Hematopoietic multipotent progenitor cell treated with erythropoietin and hydrocortisone succinate and interleukin-3 and kit ligand, for 8 days (in vitro differentiated cells): ENCODE measurements around the gene EMP1.

Experiments used
- DNase-seq: peaks from one replicate; pipeline ENCODE4 v3.0.0-alpha.2; 2015

The EMP1 gene

DNA sequence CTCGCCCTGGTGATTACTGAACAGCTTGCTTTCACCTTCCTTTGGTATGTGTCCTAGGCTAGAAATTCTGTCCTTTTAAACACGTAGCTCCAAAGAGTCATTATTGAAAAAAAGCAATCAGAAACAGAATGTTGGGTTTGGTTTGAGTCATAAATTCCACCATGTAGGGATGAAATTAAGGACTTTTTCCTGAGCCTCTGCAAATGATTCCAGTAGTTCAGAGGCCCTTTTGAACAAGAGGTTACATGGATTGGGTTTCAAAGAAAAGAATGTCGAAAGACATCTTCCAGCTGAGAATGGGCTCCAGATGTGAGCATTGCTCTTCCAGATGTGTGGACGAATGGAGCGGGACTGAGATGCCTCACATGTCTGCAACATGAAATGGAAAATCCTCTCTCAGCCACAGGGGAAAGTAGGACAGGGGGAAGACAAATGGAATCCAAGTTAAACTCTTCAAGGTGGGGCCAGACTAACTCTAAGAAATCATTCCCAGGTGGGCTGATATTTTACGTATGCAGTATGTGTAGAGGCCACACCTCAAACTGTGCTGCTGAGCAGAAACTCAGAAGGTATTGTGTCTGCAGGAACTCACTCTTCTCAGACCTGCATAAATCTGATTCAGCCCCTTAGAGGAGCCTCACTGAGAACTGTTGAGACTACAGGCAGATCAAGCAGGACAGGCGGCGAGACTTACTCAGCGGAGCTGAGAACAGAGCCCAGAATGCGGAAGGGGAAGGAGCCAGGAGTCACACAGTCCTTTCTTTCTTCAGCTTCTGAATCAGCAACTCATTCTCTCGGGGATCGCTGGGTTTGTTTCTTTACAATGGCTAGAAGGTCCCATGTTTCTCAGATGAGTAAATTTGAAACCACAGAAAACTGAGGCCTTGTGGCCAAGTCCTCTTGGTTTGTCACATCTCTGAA is 23.3 kb upstream of the EMP1 start:
- no peak for DNase-seq

DNA sequence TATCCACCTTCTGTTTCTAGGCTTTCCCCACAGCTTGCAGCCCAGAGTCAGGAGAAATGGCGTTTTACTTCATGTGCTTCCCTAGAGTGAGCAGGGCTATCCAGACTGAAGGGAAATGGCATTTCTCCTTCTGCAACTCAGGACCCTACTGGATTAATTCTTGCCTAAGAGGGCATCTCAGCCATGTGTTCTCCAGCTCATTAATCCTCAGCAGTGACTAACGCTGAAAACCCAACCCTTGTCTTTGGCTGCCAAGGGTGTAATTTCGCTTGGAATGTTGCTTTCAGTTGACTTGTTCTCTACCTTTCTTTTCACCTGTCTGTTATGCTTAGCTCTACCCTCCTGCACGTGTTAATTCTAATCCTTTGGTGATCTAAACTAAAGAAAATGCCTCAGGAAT is 21.0 kb upstream of the EMP1 start:
- no peak for DNase-seq

DNA sequence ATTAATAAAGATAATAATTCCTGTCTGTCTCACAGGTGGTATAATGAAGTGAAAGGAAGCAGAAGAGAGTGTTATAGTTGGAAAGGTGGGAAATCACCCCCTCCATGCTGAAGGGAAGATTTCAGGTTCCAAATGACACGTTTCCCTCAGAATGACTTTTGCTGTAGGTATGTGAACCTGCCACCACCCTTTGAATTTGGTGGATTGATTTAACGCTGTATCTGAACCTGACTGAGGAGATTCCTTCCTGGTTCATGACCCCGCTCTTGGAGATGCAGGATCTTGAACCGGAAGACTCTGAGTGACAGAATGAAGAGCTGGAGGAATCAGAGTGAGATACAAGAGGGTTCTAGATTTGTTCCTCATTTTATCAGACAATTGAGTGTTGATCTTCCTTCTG is 20.3 kb upstream of the EMP1 start:
- DNase-seq, result no peak

DNA sequence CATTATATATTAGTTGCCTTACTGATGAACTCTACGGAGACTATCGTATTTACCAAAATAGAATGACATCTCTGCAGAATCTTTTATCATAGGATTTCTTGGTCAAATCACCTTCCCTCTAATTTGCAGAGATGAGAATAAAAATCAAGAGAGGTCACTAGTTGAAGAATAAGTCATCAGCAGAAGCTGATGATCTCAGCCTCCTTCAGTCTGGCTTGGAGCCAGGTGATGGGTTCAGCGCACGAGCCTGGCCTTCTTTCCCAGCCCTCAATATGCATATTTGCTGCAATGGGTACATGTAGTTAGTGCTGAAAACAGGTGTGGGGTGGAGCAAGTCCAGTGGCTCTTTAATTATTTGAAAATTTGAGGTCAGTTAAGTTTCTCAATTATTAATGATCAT is 19.2 kb upstream of the EMP1 start:
- no peak for DNase-seq

- DNase-seq, result no peak
Observed at GRCh38 chr12:13177906-13178305, 18.6 kb upstream of the EMP1 start.

DNA sequence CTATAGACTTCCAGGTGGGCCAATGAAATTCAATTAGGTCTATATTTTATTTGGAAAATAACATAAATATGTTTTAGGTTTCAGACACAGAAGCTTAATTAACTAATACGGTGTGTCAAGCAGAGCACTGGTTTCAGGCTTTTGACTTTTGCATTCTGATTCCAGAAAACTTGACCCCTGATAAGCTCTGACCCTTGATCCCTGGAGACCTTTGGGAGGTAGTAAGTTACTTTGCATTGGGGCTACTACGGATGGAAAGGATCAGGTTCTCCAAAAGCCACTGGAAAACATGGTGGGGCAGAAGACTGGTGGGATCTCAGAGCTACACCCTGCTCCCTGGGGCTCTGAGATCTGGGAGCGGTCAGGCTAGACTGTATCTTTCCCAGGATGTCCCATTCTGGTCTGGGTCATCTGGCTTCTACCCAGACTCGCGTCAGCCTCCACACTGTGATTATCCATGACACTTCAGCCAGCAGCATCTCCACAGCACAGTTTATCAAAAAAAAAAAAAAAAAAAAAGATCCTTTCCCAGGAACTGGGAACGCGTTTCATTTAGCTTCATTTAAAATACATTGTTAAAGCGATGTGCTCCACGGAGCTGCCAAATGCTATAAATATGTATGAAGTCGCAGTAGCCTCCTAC is 17.8 kb upstream of the EMP1 start:
- DNase-seq, result no peak

GRCh38 chr12:13179211-13180074 is 17.1 kb upstream of the EMP1 start:
- DNase-seq, result peak; percentile 67

DNA sequence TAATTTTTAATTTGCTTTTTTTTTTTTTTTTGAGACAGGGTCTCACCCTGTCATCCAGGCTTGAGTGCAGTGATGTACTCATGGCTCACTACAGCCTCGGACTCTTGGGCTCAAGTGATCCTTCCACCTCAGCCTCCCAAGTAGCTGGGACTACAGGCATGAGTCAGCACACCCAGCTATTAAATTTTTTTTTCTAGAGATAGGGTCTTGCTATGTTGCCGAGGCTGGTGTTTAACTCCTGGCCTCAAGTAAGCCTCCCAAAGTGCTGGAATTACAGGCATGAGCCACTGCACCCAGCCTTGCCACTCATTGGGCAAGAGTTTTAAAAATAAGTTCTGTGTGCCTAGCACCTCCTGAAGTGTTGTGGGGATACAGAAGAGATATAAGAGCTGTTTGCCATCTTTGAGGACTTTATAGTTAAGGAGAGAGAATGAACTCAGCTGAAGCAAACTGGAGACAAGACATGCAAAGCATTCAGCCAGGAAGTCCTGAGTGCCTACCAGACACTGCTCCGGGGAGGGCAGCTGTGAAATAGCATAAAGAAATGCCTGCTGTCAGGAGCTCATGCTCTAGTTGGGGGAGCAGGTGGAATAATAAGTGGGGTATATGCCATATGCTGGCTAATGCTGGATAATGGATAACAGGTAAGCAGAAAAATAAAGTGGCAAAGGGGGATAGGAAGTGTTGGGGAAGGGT is 15.0 kb upstream of the EMP1 start:
- no peak for DNase-seq

- DNase-seq, result no peak
Observed at GRCh38 chr12:13182881-13183280, 13.6 kb upstream of the EMP1 start.

DNA sequence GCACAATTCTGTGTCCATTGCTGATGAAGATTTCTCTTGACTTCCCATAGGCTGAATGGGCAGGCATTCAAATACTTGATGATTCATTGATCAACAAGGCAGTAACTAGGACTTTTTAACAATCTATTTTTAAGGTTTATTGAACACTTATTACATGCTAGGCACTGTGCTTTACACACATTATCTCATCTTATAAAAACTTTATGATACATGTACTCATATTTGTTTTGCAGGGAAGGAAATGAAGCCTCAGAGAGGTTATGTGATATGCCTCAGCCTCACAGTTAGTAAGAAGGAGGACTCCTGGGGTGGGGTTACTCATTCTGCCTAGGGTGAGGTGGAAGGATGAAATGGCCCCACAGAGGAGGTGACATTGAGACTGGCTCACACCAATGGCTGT is 12.9 kb upstream of the EMP1 start:
- DNase-seq, result no peak

DNA sequence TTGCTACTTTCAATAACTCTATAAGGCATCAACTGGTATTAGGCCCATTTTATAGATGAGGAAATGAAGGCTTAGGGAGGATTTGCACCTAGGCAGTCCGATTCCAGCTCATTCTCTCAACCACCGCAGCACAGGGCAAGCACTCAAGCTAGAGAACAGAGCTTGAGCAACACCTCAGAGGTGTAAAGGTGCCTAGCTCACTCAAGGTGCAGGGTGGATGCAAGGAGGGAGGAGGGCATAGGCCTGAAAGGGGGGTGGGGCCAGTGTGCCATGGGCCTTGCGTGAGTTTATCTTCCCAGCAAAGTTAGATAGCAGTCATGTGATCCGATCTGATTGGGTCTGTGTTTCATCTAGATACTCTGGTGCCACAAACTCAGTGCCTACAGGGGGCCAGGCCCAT is 10.2 kb upstream of the EMP1 start:
- DNase-seq, result no peak

GRCh38 chr12:13187399-13187798 is 9.1 kb upstream of the EMP1 start:
- DNase-seq, result no peak

- DNase-seq, result no peak
Observed at GRCh38 chr12:13189264-13189663, 7.3 kb upstream of the EMP1 start.

GRCh38 chr12:13190275-13190674 is 6.3 kb upstream of the EMP1 start:
- no peak for DNase-seq

DNA sequence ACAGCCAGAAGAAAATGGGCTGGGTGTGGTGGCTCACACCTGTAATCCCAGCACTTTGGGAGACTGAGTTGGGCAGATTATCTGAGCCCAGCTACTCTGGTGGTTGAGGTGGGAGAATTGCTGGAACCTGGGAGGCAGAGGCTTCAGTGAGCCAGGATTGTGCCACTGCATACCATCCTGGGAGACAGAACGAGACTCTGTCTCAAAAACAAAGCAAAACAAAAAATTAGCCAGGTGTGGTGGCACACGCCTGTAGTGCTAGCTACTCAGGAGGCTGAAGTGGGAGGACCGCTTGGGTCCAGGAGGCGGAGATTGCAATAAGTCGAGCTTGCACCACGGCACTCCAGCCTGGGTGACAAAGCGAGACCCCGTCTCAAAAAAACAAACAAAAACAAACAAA is 3.8 kb upstream of the EMP1 start:
- DNase-seq, result no peak

DNA sequence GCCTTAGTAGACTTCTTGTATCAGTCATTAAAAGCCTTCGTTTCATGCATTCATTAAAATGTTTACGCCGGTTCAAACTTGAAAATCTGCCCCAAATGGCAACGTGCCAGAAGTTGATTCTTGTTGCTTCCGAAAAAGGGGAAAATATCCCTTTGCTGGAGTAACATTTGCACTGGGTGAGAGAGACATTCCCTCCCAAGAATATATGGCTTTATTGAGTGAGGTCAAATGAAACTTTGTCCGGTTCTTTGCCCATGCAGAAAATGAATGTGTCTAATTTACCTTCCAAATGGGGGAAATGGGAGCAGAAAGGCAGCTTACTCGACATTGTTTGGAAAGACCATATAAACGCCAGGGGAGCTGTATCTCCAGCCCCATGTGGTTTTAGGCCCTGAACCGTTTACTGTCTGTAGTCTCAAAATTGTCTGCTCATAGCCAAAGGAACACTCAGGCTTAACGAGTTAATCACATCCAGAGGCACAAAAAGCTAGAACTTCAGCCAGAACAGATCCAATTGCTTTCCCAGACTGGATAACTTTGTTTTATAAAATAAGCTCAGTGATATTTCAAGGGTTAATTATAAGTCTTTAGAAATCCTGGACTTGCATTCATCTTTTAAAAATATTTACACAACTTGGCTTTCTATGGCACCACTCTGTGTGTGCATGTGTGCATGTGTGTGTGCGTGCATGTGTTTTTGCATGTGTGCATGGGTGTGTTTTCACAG is 2.9 kb upstream of the EMP1 start:
- DNase-seq, result no peak

DNA sequence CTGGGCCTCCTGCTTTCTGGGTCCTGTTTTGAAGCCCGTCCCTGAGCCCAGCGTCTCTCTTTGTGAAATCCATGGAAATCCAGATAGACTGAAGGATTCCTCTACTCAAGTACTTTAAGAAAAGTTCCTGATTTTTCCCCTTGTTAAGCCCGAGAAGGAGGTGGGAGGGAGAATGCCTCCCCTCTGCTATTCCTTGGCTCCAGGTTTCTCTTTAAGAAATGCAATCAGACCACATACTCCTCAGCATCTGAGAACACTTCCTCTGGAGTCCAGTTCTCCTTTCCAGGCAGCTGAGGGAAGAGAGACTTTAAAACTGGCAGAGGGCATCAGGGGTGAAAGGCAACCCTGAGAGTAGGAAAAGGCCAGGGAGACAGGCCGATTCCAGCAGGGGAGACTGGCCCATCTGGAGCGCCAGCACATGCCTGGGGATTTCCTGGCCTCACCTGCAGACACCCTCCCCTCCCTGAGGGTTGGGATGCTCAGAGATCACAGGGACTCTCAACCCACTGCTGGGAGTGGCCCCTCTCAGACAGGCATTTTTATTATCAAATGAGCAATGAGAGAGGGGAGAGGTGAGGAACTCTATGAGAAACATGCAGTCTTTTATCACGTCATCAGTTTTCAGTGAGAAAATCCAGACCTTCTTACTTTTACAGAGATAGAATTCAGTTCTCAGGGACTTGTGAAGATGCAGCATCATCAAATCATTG is 2.0 kb upstream of the EMP1 start:
- DNase-seq, result no peak

GRCh38 chr12:13195250-13195649 is 1.3 kb upstream of the EMP1 start:
- no peak for DNase-seq

DNA sequence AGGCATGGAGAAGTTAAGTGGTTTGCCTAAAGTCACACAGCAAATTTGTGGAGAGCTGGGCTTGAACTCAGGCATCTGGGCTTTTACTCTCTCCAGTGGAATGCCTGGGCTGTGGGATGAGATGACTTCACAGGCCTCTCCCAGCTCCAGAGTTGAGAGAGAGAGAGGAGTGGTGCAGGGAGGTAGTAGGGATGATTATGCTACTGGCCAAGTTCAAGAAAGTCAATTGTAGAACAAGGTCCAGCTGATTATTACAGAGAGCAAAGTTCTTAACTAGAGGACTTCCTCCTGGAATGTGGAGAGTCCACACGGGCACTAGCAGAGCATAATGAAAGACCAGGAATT is 769 bp upstream of the EMP1 start:
- no peak for DNase-seq

GRCh38 chr12:13197032-13197431 is 506 bp downstream of the EMP1 start:
- no peak for DNase-seq

GRCh38 chr12:13197526-13198143 is 1.1 kb downstream of the EMP1 start:
- no peak for DNase-seq
